Breast epithelium (tissue), 4 donors: Measurements from ENCODE around the gene A4GALT. TPM values are rescaled to one million over a fixed set of nuclear protein-coding genes. Genes with fewer than 3 reads are reported as not detected.

Experiments
- DNase-seq, 2 donors: peaks; one replicate each; pipeline ENCODE4 v3.0.0-alpha.2; 2019; ENCODE audit warnings: low spot score in 2 of 2
- H3K27ac ChIP-seq, 2 donors: fragments of 200-600 bp; sonication (generic) in 1 of 2; one replicate each; pipeline ENCODE4 v1.5.1; 2016 to 2019; ENCODE audit warnings: mild to moderate bottlenecking in 1 of 2
- H3K27me3 ChIP-seq, 2 donors: fragments of 200-600 bp; sonication (generic) in 1 of 2; one replicate each; pipeline versions ENCODE4 v1.5.1 to v1.6.0; 2017 to 2019; ENCODE audit warnings: control low read depth in 1 of 2, mild to moderate bottlenecking in 1 of 2
- H3K36me3 ChIP-seq: fragments of 200-600 bp; one replicate; pipeline ENCODE4 v1.5.1; 2019
- H3K4me1 ChIP-seq, 2 donors: fragments of 200-600 bp; sonication (generic); one replicate each; pipeline ENCODE4 v1.5.1; 2016 to 2019; ENCODE audit warnings: control low read depth in 1 of 2
- H3K4me3 ChIP-seq, 3 donors: fragments of 200-600 bp; sonication (generic); 1 replicate in 2 of 3; 2 replicates in 1 of 3; pipeline ENCODE4 v1.5.1; 2016 to 2019; ENCODE audit warnings: mild to moderate bottlenecking in 3 of 3, moderate library complexity in 2 of 3
- H3K9me3 ChIP-seq, 2 donors: fragments of 200-600 bp; sonication (generic) in 1 of 2; one replicate each; pipeline ENCODE4 v1.5.1; 2016 to 2019; ENCODE audit warnings: control low read depth in 1 of 2
- POLR2A ChIP-seq: fragments of 450-650 bp; IDR thresholded peaks from one replicate; pipeline ENCODE4 v1.6.1; 2016; ENCODE audit warnings: antibody characterized with exemption, mild to moderate bottlenecking, moderate library complexity
- POLR2AphosphoS5 ChIP-seq, 3 donors: sonication (generic); formaldehyde crosslinking; IDR thresholded peaks; one replicate each; pipeline ENCODE4 v1.6.1; 2017; ENCODE audit warnings: antibody characterized with exemption in 3 of 3
- intact Hi-C: fragments of 100-400 bp; cut with DNase I; formaldehyde crosslinking; loops from one replicate; pipeline ENCODE4 v1.15.1; 2023; ENCODE audit warnings: low total_unique reads
- total RNA-seq, 3 donors: library from RNA; depleted of rRNA; stranded (reverse); fragments of >200 nt; gene quantifications; one replicate each; pipeline ENCODE4 v1.1.0, GENCODE V29; 2016
- TF ChIP-seq, protein P1 (sequence below), 3 donors: fragments of 450-650 bp; IDR thresholded peaks; one replicate each; pipeline ENCODE4 v1.5.1; 2016 to 2017; ENCODE audit warnings: antibody characterized with exemption in 3 of 3, mild to moderate bottlenecking in 3 of 3, moderate library complexity in 3 of 3

A4GALT gene
- total RNA-seq, 3 donors from 2014 or later, result 6.6 to 32.8 (median 22.9) TPM

DNA sequence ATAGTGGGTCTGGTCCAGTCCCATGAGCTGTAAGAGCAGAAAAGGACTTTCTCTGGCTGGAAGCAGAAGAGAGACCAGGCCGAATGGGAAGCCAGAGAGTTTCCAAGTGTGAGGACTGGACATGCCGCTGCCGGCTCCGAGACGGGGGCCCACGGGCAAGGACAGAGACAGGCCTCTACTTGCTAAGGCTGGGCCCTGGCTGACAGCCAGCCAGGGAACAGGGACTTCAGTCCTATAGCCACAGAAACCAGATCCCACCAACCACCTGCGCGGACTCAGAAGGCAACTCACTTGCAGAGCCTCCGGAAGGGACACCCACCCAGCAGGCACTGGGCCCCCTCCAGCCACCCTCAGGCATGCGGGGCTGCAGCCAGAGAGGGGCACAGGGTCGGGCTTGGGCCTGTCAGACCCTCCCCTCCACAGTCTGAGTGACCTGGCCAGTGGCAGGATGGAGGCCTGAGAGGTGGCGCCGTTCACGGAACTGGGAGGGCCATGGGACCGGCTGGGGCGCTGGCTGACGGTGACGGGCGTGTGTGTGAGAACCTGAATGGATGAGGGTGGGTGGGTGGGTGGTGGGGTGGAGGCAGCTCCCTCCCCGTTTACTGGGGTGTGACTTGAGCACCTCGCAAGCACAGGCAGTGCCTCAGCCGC, 47.8 kb upstream of the A4GALT start:
- Histone ChIP-seq H3K4me1 (no peaks in the 10 kb centered on the region), H3K36me3 (no peaks in the 10 kb centered on the region), H3K4me3 (no peak overlapping the region), H3K9me3 (no peaks in the 10 kb centered on the region), H3K27me3 (no peaks in the 10 kb centered on the region), H3K27ac (peak overlapping the region in 1 of 2 donors; percentile 12)
- DNase-seq, result no peak
- intact Hi-C loops, result no loop called here
- TF ChIP-seq POLR2AphosphoS5 (IDR thresholded peaks at IDR 0.05), result no peak
- TF ChIP-seq, protein P1, sequence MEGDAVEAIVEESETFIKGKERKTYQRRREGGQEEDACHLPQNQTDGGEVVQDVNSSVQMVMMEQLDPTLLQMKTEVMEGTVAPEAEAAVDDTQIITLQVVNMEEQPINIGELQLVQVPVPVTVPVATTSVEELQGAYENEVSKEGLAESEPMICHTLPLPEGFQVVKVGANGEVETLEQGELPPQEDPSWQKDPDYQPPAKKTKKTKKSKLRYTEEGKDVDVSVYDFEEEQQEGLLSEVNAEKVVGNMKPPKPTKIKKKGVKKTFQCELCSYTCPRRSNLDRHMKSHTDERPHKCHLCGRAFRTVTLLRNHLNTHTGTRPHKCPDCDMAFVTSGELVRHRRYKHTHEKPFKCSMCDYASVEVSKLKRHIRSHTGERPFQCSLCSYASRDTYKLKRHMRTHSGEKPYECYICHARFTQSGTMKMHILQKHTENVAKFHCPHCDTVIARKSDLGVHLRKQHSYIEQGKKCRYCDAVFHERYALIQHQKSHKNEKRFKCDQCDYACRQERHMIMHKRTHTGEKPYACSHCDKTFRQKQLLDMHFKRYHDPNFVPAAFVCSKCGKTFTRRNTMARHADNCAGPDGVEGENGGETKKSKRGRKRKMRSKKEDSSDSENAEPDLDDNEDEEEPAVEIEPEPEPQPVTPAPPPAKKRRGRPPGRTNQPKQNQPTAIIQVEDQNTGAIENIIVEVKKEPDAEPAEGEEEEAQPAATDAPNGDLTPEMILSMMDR (IDR thresholded peaks at IDR 0.05), result no peak

DNA sequence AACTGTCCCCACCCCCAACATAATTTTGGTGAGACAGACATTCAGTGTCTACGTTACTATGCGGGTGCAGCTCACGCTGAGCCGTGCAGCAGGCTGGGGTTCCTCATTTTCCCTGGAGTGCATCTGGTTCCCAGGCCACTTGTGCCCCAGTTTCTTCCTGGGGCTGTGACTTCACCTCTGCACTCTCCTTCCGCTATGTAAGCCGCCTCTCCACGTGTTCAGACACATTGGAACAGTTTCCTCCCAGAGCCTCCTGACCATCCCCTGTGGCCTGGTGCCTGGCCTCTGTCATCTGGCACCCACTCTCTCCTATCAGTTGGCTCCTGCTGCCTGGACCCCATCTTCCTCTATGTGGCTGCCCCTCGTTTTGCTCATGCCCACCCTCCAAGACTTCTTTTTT, 46.2 kb upstream of the A4GALT start:
- H3K36me3 ChIP-seq, result no peaks in the 10 kb centered on the region
- H3K4me3 ChIP-seq, result no peak overlapping the region
- no peaks in the 10 kb centered on the region for H3K9me3 ChIP-seq
- intact Hi-C loops, result no loop called here
- H3K27me3 ChIP-seq, result no peaks in the 10 kb centered on the region
- H3K27ac ChIP-seq, result no peak overlapping the region
- no peak for TF ChIP-seq POLR2A
- TF ChIP-seq, protein P1 (IDR thresholded peaks at IDR 0.05), result no peak
- no peak for TF ChIP-seq POLR2AphosphoS5 (IDR thresholded peaks at IDR 0.05)
- H3K4me1 ChIP-seq, result no peaks in the 10 kb centered on the region
- DNase-seq, result no peak

DNA sequence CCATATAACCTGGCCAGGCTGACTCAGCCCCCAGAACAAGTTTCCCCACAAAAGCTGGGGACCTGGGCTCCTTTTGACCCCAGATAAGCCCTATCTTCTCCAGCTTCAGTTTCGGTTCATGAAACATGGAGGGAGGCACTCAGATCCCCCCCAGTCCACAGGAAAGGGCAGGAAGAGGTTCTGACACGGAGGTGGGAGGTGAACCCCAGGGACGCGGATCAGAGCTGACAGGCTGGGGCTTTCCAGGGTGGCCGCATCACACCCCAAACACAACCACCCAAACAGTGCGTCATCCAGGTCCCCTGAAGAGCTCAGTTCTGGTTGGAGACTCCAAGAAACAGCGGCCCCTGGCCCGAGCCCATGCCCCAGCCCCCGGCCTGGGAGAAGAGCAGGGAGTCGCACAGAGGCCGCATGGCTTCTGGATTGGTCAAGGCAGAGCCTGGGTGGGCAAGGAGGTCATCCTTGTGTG, 44.3 kb upstream of the A4GALT start:
- DNase-seq, result no peak
- H3K4me1 ChIP-seq, result no peaks in the 10 kb centered on the region
- intact Hi-C loops, result no loop called here
- H3K4me3 ChIP-seq, result no peak overlapping the region
- no peak overlapping the region for H3K27ac ChIP-seq
- TF ChIP-seq, protein P1 (IDR thresholded peaks at IDR 0.05), result no peak
- TF ChIP-seq POLR2A (no peak), POLR2AphosphoS5 (IDR thresholded peaks at IDR 0.05) (no peak)
- H3K9me3 ChIP-seq, result no peaks in the 10 kb centered on the region
- no peaks in the 10 kb centered on the region for H3K36me3 ChIP-seq
- H3K27me3 ChIP-seq, result no peaks in the 10 kb centered on the region

DNA sequence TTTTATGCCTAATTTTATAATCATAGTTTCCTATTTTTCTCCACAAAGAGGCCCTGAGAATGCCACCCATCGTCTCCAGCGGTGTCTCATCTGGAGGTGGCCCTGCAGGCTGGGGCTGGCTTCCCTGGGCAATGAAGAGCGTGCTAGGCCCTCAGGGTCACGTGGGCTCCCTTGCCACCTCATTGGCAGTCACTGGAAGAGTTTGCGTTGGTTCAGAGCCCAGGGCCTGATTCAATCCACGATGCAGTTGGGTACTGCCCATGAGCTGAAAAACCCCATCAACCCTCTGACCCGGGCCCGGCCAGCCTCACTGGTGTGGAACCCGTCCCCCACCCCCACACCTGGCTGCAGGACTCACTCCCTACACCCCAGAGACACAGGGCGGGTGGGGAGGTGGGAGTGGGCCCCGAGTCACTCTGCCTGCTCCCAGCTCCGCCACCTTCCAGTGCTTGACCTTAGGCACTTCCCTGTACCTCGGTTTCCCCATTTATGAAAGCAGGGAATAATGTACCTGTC, 43.4 kb upstream of the A4GALT start:
- Histone ChIP-seq H3K27me3 (no peaks in the 10 kb centered on the region), H3K4me3 (no peak overlapping the region), H3K4me1 (no peaks in the 10 kb centered on the region), H3K36me3 (no peaks in the 10 kb centered on the region), H3K9me3 (no peaks in the 10 kb centered on the region), H3K27ac (no peak overlapping the region)
- intact Hi-C loops, result no loop called here
- no peak for DNase-seq
- TF ChIP-seq POLR2A (no peak), POLR2AphosphoS5 (IDR thresholded peaks at IDR 0.05) (no peak)
- TF ChIP-seq, protein P1 (IDR thresholded peaks at IDR 0.05), result no peak

DNA sequence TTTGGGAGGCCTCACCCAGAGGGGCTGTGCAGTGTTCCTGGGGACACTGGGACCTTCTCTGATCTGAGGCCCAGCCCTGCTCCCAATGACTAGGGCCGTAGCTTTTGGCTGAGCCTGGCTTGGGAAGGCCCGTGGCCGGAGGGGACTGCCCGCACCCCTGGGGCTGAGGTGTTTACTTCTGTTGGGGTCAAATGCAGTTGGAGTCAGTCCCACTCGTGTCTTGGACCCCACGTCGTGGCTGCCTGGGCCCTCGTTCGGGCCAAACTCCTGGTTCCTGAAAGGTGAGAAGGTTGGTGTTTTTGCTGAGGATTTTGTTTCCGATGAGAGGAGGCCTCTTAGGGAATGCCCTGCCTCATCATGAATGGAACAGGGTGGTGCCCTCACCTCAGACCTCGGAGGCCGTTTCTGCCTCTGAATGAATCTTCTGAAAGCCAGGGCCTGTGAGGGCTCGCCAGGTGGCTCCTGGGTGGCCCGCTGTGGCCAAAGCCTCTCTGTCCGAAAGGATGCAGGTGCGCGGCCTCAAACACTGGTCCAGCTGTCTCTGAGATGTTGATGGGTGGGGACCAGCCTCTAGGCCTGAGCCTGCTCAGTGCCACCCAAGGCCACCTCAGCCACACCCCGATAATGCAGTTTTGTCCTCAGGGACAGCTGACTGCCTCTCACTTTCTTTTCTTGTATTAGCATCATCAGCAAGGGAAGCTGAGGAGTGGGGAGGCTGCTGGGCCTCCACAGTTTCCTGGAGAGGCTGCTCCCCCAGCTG, 40.3 kb upstream of the A4GALT start:
- intact Hi-C loops, result no loop called here
- Histone ChIP-seq H3K36me3 (no peaks in the 10 kb centered on the region), H3K4me3 (no peak overlapping the region), H3K9me3 (no peaks in the 10 kb centered on the region), H3K27ac (no peak overlapping the region), H3K4me1 (no peaks in the 10 kb centered on the region), H3K27me3 (no peaks in the 10 kb centered on the region)
- DNase-seq, result no peak
- no peak for TF ChIP-seq POLR2AphosphoS5 (IDR thresholded peaks at IDR 0.05)
- no peak for TF ChIP-seq POLR2A
- TF ChIP-seq, protein P1 (IDR thresholded peaks at IDR 0.05), result no peak
